Stomach (tissue), 9 donors: ENCODE results near the gene DGKQ. TPM values are rescaled to one million over a fixed set of nuclear protein-coding genes. Genes with fewer than 3 reads are reported as not detected.

ENCODE experiments used
- DNase-seq, 2 donors: peaks; one replicate each; pipeline versions ENCODE4 v3.0.0 to v3.0.0-alpha.2; 2013 to 2019
- H3K27ac ChIP-seq, 5 donors: fragments of 200-600 bp in 4 of 5; sonication (generic) in 4 of 5; one replicate each; pipeline ENCODE4 v1.5.1; 2013 to 2019; ENCODE audit warnings: mild to moderate bottlenecking in 1 of 5, moderate library complexity in 1 of 5
- H3K27me3 ChIP-seq, 3 donors: fragments of 200-600 bp; sonication (generic); one replicate each; pipeline ENCODE4 v1.5.1; 2017 to 2019; ENCODE audit warnings: mixed run types in 1 of 3
- H3K36me3 ChIP-seq, 4 donors: fragments of 200-600 bp; sonication (generic); 1 replicate in 3 of 4; 2 replicates in 1 of 4; pipeline ENCODE4 v1.5.1; 2016 to 2019
- H3K4me1 ChIP-seq, 4 donors: fragments of 200-600 bp; sonication (generic); one replicate each; pipeline ENCODE4 v1.5.1; 2016 to 2019
- H3K4me3 ChIP-seq, 4 donors: fragments of 200-600 bp; sonication (generic) in 3 of 4; one replicate each; pipeline ENCODE4 v1.5.1; 2016 to 2019; ENCODE audit warnings: mild to moderate bottlenecking in 1 of 4
- H3K9me3 ChIP-seq, 4 donors: fragments of 200-600 bp; sonication (generic); one replicate each; pipeline ENCODE4 v1.5.1; 2016 to 2019
- EP300 ChIP-seq: sonication (generic); formaldehyde crosslinking; IDR thresholded peaks from one replicate; pipeline ENCODE4 v1.6.1; 2017; ENCODE audit warnings: antibody characterized with exemption
- POLR2A ChIP-seq, 4 donors: fragments of 450-650 bp; IDR thresholded peaks; one replicate each; pipeline ENCODE4 v1.6.1; 2016; ENCODE audit warnings: antibody characterized with exemption in 4 of 4, control low read depth in 2 of 4, mild to moderate bottlenecking in 1 of 4, moderate library complexity in 1 of 4
- POLR2AphosphoS5 ChIP-seq, 3 donors: sonication (generic); formaldehyde crosslinking; IDR thresholded peaks; one replicate each; pipeline ENCODE4 v1.6.1; 2016; ENCODE audit warnings: antibody characterized with exemption in 3 of 3
- WGBS, 5 donors: extraction: QIAGEN DNeasy Blood & Tissue Kit in 3 of 5; methylation state at CpG; one replicate each; pipeline versions ENCODE4 v1.1.5 to v1.1.7; 2013 to 2018; 5-methylcytosine and 5-hydroxymethylcytosine counted together
- intact Hi-C: fragments of 100-400 bp; cut with DNase I; formaldehyde crosslinking; loops from one replicate; pipeline ENCODE4 v1.15.1; 2023; ENCODE audit warnings: low total_unique reads
- polyA plus RNA-seq, 3 donors: library from polyadenylated mRNA; stranded (reverse); fragments of 200-250 nt; gene quantifications; one replicate each; pipeline ENCODE4 v1.2.3, GENCODE V29; 2013
- total RNA-seq, 5 donors: library from RNA; depleted of rRNA; stranded (reverse); fragments of >200 nt; gene quantifications; one replicate each; pipeline versions ENCODE4 v1.1.0 to v1.2.3, GENCODE V29; 2014 to 2016
- TF ChIP-seq, protein P1 (sequence below), 7 experiments: fragments of 450-650 bp in 4 of 7; fragments of 200-600 bp in 3 of 7; sonication (generic) in 3 of 7; IDR thresholded peaks; one replicate each; pipeline ENCODE4 v1.5.1; 2016 to 2019; ENCODE audit warnings: antibody characterized with exemption in 7 of 7, control low read depth in 2 of 7, mild to moderate bottlenecking in 1 of 7
- donor health status: healthy with polysubstance abuse.
- donor health status: Bipolar disorder and iron deficiency.
- donor health status: healthy.

Gene DGKQ
- total and polyA plus RNA-seq, 8 donors: 3.8 to 176 (median 7.3) TPM

DNA sequence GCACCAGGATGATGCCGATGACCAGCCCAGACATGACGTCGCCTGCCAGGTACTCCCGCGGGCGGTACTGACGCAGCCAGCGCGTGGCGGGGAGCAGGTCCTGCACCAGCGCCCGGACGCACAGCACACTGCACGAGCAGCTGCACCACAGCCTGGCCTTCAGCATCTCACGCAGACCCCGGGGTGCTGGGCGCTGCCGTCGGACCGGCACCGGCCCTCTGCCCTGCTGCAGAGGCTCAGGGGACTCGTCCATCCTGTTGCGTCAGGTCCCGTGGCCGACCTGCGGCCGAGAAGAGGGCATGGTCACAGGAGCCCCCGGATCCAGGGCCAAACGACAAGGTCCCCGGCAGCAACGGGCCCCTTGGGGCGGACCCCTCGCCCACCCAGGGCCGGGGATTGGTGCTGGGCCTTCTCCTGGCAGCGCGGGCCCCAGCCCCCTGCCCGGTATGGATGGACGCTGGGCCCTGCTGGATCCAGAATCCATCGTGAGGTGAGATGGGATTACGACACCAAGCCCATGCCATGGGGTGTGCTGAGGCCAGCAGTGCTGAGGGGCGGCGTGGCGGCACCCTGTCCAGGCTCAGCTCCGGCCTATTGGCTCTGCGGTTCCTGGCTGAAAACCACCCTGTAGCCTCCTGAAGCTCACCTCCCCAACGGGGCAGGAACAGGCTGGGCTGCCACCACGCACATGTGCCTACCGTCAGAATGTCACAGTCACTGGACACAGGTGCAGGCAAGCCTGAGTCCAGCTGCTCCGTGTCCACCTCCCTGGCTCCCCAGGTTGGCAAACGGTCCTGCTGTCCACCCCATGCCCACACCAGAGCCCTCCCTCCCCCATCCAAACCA lies 18.3 kb upstream of the DGKQ start:
- peaks cover 0 to 13% (median 1%) of the 10 kb centered on the region in 3 donors for H3K27me3 ChIP-seq
- no peaks in the 10 kb centered on the region for H3K9me3 ChIP-seq
- no peak for TF ChIP-seq EP300
- TF ChIP-seq POLR2A (IDR thresholded peaks at IDR 0.05): no peak
- TF ChIP-seq, protein P1, sequence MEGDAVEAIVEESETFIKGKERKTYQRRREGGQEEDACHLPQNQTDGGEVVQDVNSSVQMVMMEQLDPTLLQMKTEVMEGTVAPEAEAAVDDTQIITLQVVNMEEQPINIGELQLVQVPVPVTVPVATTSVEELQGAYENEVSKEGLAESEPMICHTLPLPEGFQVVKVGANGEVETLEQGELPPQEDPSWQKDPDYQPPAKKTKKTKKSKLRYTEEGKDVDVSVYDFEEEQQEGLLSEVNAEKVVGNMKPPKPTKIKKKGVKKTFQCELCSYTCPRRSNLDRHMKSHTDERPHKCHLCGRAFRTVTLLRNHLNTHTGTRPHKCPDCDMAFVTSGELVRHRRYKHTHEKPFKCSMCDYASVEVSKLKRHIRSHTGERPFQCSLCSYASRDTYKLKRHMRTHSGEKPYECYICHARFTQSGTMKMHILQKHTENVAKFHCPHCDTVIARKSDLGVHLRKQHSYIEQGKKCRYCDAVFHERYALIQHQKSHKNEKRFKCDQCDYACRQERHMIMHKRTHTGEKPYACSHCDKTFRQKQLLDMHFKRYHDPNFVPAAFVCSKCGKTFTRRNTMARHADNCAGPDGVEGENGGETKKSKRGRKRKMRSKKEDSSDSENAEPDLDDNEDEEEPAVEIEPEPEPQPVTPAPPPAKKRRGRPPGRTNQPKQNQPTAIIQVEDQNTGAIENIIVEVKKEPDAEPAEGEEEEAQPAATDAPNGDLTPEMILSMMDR (IDR thresholded peaks at IDR 0.05): no peak
- no peak for TF ChIP-seq POLR2AphosphoS5 (IDR thresholded peaks at IDR 0.05)
- H3K36me3 ChIP-seq: peaks cover 0 to 33% (median 21%) of the 10 kb centered on the region in 4 donors
- peaks cover 29 to 58% (median 53%) of the 10 kb centered on the region in 4 donors for H3K4me1 ChIP-seq
- peak overlapping the region in 1 of 4 donors; percentile 28 for H3K4me3 ChIP-seq
- no peak for DNase-seq
- peak overlapping the region; percentile 87 to 96 (median 93) for H3K27ac ChIP-seq
- WGBS, 5 donors: 79 to 91% (median 84%) methylated on average over 27 to 50 of the region's 50 CpGs
- intact Hi-C loops: no loop called here

DNA sequence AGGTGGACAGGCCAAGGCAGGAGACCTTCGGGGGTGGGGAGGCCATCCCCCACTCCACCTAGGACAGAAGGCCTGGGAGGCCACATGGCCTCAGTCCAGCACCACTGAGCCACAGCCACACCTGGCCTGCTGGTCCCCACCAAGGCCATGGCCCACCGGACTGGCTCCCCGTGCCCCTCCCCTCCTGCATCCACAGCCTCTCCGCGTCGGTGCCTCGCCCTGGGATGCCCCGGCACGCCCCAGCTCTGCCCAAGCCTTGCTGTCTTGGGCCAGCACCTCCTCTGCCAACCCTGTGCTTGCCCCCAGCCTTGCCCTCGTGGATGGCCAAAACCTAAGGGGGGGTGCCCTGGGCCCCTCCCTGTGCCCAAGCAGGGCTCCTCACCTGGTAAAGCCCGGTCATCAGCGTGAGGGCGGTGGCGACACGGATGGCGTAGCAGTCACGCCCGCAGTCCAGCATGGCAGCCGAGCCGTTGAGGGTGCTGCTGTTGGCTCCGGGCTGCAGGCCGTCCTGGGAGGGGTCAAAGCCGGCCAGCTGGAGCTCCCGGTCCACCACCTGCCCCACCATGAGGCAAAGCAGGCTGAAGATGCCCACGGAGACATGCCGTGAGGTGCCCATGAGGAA lies 17.5 kb upstream of the DGKQ start:
- DNase-seq: no peak
- Histone ChIP-seq H3K27me3 (peaks cover 0 to 5% (median 0%) of the 10 kb centered on the region in 3 donors), H3K27ac (peak overlapping the region in 1 of 5 donors; percentile 96), H3K9me3 (no peaks in the 10 kb centered on the region), H3K36me3 (peaks cover 0 to 33% (median 21%) of the 10 kb centered on the region in 4 donors), H3K4me3 (no peak overlapping the region), H3K4me1 (peaks cover 36 to 56% (median 52%) of the 10 kb centered on the region in 4 donors)
- TF ChIP-seq EP300 (no peak), POLR2A (IDR thresholded peaks at IDR 0.05) (no peak), POLR2AphosphoS5 (IDR thresholded peaks at IDR 0.05) (no peak)
- TF ChIP-seq, protein P1 (IDR thresholded peaks at IDR 0.05): no peak
- intact Hi-C loops: no loop called here
- WGBS, 5 donors: 87 to 89% (median 89%) methylated on average over 21 to 26 of the region's 26 CpGs

DNA sequence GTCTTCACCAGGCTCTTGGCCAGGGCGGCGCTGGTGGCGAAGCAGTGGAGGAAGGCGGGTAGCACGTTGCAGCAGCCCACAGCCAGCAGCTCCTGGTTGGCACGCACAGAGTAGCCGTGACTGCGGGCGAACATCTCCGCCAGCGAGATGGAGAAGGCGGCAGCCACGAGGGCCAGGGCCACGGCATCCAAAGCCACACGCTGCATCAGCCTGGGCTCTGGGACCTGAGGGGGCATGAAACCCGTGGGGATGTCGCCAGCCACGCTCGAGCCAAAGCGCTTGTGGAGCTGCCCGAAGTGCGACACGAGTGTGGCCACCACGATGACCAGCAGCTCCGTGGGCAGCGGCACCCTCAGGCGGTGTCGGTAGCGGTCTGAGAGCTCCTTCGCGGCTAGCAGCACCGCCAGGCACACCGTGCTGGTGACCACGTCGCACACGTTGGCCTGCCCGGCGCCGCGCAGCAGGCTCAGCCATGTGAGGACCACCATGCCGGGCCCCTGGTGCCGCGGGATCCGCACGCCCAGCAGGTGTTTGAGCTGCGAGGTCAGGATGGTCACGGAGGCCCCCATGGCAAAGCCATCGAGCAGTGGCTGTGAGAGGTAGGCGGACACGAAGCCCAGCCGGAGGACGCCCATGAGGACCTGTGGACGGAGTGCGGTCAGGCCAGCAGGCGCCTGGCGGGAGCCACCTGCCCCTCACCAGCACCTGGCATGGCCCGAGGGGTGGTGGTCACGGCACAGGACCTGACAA lies 16.5 kb upstream of the DGKQ start:
- no peak overlapping the region for H3K27ac ChIP-seq
- intact Hi-C loops: no loop called here
- no peaks in the 10 kb centered on the region for H3K27me3 ChIP-seq
- H3K36me3 ChIP-seq: peaks cover 0 to 33% (median 21%) of the 10 kb centered on the region in 4 donors
- WGBS, 5 donors: 94 to 96% (median 95%) methylated on average over 45 to 58 of the region's 58 CpGs
- no peak for DNase-seq
- TF ChIP-seq, protein P1 (IDR thresholded peaks at IDR 0.05): no peak
- TF ChIP-seq POLR2A (IDR thresholded peaks at IDR 0.05): no peak
- no peak overlapping the region for H3K4me3 ChIP-seq
- peaks cover 46 to 66% (median 61%) of the 10 kb centered on the region in 4 donors for H3K4me1 ChIP-seq
- no peaks in the 10 kb centered on the region for H3K9me3 ChIP-seq
